ENCODE data around the gene E2F3. TPM values are rescaled to one million over a fixed set of nuclear protein-coding genes. Genes with fewer than 3 reads are reported as not detected.

Gene E2F3
- total and polyA plus RNA-seq, 10 of the 15 experiments (the other 5 are each of a cell fraction or from before 2014, with no cell fraction given) = 5.1 to 16.8 (median 10.6) TPM

DNA sequence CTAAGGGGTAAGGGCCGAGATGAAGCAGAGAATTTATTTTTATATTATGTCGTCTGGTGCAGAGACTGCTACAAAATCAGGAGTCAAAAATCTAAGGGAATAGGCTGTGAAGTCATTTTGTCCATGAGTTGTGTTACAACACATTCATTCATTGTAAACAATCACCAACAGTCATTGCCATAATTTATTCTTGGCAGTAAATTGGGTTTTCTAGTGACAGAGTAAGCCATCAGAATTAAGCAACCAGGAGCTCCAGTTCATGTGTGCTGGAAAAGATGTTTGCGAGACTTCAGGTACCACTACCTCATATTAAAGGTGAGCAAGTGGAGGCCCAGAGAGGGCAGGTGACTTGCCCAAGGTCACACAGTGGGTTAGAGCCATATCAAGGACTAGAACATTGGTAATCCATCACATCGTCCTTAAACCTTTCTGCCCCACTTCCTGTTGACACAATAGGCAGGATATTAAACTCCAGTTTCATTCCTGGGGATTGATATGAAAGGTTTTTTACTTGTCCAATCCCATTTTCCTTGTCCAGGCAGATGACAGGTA, 46.0 kb downstream of the E2F3 start (continued):
- no peak for TF ChIP-seq BRCA1 (IDR thresholded peaks at IDR 0.05; ENCODE audit: low read depth, low read length)
- no peak for TF ChIP-seq POLR2AphosphoS5 (IDR thresholded peaks at IDR 0.05; ENCODE audit: low read length)
- no peak for TF ChIP-seq SRF (IDR thresholded peaks at IDR 0.05; ENCODE audit: low read depth in 2 of 2, low read length in 2 of 2)
- no peak for TF ChIP-seq ESRRA (IDR thresholded peaks at IDR 0.05; ENCODE audit: low read length)
- TF ChIP-seq, protein P1, sequence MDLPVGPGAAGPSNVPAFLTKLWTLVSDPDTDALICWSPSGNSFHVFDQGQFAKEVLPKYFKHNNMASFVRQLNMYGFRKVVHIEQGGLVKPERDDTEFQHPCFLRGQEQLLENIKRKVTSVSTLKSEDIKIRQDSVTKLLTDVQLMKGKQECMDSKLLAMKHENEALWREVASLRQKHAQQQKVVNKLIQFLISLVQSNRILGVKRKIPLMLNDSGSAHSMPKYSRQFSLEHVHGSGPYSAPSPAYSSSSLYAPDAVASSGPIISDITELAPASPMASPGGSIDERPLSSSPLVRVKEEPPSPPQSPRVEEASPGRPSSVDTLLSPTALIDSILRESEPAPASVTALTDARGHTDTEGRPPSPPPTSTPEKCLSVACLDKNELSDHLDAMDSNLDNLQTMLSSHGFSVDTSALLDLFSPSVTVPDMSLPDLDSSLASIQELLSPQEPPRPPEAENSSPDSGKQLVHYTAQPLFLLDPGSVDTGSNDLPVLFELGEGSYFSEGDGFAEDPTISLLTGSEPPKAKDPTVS (IDR thresholded peaks at IDR 0.05; ENCODE audit: low read depth, low read length) = no peak

DNA sequence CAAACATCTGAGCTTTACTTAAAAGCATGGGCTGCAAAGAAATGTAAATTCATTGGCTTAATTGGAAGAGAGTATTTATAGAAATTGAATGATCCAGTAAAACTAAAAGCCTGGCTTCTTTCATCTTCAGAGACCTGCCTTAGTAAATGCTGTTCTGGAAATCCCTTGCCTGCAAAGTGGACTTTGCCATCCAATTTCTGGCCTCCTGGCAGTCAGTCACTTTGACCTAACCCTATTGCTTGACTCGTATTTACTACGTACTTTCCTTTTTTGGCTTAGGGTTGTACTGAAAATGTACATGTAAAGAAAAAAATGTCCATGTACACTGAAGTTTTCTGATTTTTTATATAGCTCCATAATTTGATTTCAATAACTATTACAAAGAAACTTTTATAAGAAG, 47.1 kb downstream of the E2F3 start:
- ChIA-PET CTCF (interaction anchor here (0.7 to 0.8 kb wide), 2 partner anchors 44 to 158 kb away, joined by 3 to 4 read pairs; no protein-coding TSS in a partner anchor), SMC1A (ENCODE audit: uncharacterized antibody, unreplicated experiment) (interaction anchor here (0.9 to 3.0 kb wide), 4 partner anchors 9 to 74 kb away, joined by 3 to 9 read pairs (median 3); no protein-coding TSS in a partner anchor), POLR2A (interaction anchor here (0.6 kb wide), 1 partner anchor 25 kb away, joined by 3 read pairs; no protein-coding TSS in a partner anchor), RAD21 (ENCODE audit: unreplicated experiment) (interaction anchor here (0.6 kb wide), 1 partner anchor 248 kb away, joined by 3 read pairs; no protein-coding TSS in a partner anchor)
- in situ Hi-C loops (cut with MboI) (no loop called here), intact Hi-C loops (cut with micrococcal nuclease; ENCODE audit: unreplicated experiment) (no loop called here)
- H3K4me1 ChIP-seq (ENCODE audit: control insufficient read depth, insufficient read depth, low read length) = no peaks in the 10 kb centered on the region
- DNase-seq (ENCODE audit: low read depth, low spot score) = no peak
- H3K79me2 ChIP-seq (ENCODE audit: control insufficient read depth, insufficient read depth, low read length) = peaks cover 41% of the 10 kb centered on the region
- BruUV-seq (replicated peaks) = no TSS peak
- H3K27me3 ChIP-seq (replicated peaks in 1 of 2; ENCODE audit: control insufficient read depth in 2 of 2, insufficient read depth in 2 of 2, low read length in 1 of 2) = no peaks in the 10 kb centered on the region
- no peak for FAIRE-seq
- no peak overlapping the region for H2AFZ ChIP-seq (ENCODE audit: control insufficient read depth, low read depth, low read length)
- no peak overlapping the region for H3K4me2 ChIP-seq (ENCODE audit: control insufficient read depth, insufficient read depth)
- no peaks in the 10 kb centered on the region; the same call in 2 of the 3 replicates for H3K9me3 ChIP-seq (replicated peaks; ENCODE audit: control insufficient read depth, insufficient read depth, low read length)
- 97% methylated on average over 2 of the region's 2 CpGs for WGBS (ENCODE audit: insufficient coverage, insufficient replicate concordance, low lambda C conversion rate, missing lambda C conversion rate)
- H3K27ac ChIP-seq (ENCODE audit: control insufficient read depth, insufficient read depth) = no peak overlapping the region
- H3K36me3 ChIP-seq (ENCODE audit: control insufficient read depth in 2 of 2, insufficient read depth in 2 of 2, low read length in 1 of 2) = peaks cover 3 to 10% of the 10 kb centered on the region in 2 experiments; a peak in 3 of 4 replicates
- ATAC-seq = no peak
- no peak overlapping the region for H3K4me3 ChIP-seq
- H3K9ac ChIP-seq (ENCODE audit: control insufficient read depth, insufficient read depth, low read length) = no peak overlapping the region
- H4K20me1 ChIP-seq (ENCODE audit: control insufficient read depth, insufficient read depth) = no peaks in the 10 kb centered on the region
- TF ChIP-seq CHD1 (IDR thresholded peaks at IDR 0.05; ENCODE audit: low read depth, low read length) (no peak), ZZZ3 (IDR thresholded peaks at IDR 0.05; ENCODE audit: control insufficient read depth, insufficient read length, low read depth) (no peak), EP300 (IDR thresholded peaks at IDR 0.05; ENCODE audit: borderline replicate concordance in 1 of 2, control insufficient read depth in 1 of 2, low read depth in 2 of 2, low read length in 2 of 2) (no peak), SP1 (IDR thresholded peaks at IDR 0.05; ENCODE audit: low read depth, low read length) (no peak), RB1 (IDR thresholded peaks at IDR 0.05; ENCODE audit: borderline replicate concordance) (no peak), NFXL1 (IDR thresholded peaks at IDR 0.05; ENCODE audit: borderline replicate concordance) (no peak), SUPT20H (IDR thresholded peaks at IDR 0.05; ENCODE audit: borderline replicate concordance, control insufficient read depth, low read depth, low read length) (no peak), PAX5 (IDR thresholded peaks at IDR 0.05; ENCODE audit: borderline replicate concordance, low read depth, low read length) (no peak), CBX3 (IDR thresholded peaks at IDR 0.05; ENCODE audit: borderline replicate concordance, low read depth) (no peak), NR2F1 (conservative IDR thresholded peaks at IDR 0.05) (no peak), RBBP5 (conservative IDR thresholded peaks at IDR 0.05) (no peak), HDAC6 (IDR thresholded peaks at IDR 0.05; ENCODE audit: unreplicated experiment) (no peak), FOXK2 (IDR thresholded peaks at IDR 0.05) (no peak)
- TF ChIP-seq, protein P2, sequence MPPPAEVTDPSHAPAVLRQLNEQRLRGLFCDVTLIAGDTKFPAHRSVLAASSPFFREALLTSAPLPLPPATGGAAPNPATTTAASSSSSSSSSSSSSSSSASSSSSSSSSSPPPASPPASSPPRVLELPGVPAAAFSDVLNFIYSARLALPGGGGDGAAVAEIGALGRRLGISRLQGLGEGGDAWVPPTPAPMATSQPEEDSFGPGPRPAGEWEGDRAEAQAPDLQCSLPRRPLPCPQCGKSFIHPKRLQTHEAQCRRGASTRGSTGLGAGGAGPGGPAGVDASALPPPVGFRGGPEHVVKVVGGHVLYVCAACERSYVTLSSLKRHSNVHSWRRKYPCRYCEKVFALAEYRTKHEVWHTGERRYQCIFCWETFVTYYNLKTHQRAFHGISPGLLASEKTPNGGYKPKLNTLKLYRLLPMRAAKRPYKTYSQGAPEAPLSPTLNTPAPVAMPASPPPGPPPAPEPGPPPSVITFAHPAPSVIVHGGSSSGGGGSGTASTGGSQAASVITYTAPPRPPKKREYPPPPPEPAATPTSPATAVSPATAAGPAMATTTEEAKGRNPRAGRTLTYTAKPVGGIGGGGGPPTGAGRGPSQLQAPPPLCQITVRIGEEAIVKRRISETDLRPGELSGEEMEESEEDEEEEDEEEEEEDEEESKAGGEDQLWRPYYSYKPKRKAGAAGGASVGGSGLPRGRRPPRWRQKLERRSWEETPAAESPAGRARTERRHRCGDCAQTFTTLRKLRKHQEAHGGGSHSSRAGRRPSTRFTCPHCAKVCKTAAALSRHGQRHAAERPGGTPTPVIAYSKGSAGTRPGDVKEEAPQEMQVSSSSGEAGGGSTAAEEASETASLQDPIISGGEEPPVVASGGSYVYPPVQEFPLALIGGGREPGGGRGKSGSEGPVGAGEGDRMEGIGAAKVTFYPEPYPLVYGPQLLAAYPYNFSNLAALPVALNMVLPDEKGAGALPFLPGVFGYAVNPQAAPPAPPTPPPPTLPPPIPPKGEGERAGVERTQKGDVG (CRISPR knock-in tag; IDR thresholded peaks at IDR 0.05) = no peak
- TF ChIP-seq, protein P3, sequence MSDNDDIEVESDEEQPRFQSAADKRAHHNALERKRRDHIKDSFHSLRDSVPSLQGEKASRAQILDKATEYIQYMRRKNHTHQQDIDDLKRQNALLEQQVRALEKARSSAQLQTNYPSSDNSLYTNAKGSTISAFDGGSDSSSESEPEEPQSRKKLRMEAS (IDR thresholded peaks at IDR 0.05; ENCODE audit: low read depth, low read length) = no peak
